NCI-H2196 (cell line): ENCODE results near the gene CAMSAP3.

ENCODE experiments used
- DNase-seq: peaks from one replicate; lab custom pipeline; 2025; ENCODE audit not compliant: unreplicated experiment; lab: John Stamatoyannopoulos, UW

CAMSAP3 gene

DNA sequence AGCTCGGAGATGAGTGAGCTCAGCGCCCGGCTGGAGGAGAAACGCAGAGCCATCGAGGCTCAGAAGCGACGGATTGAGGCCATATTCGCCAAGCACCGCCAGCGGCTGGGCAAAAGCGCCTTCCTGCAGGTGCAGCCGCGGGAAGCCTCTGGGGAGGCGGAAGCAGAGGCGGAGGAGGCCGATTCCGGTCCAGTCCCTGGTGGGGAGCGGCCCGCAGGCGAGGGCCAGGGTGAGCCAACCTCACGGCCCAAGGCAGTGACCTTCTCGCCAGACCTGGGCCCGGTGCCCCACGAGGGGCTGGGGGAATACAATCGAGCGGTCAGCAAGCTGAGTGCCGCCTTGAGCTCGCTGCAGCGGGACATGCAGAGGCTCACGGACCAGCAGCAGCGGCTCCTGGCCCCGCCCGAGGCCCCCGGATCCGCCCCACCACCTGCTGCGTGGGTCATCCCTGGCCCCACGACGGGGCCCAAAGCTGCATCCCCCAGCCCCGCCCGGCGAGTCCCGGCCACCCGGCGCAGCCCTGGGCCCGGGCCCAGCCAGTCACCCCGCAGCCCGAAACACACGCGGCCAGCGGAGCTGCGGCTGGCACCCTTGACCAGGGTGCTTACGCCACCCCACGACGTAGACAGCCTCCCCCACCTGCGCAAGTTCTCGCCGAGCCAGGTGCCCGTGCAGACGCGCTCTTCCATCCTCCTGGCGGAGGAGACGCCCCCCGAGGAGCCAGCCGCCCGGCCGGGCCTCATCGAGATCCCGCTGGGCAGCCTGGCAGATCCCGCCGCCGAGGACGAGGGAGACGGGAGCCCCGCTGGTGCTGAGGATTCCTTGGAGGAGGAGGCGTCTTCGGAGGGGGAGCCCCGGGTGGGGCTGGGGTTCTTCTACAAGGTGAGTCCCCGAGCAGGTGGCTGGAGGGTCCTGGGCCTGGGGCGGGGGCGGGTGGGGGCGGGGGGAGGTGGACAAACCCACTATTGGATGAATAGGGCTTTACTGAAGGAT, 16.9 kb downstream of the CAMSAP3 start:
- DNase-seq = no peak

GRCh38 chr19:7614859-7615741, 19.4 kb downstream of the CAMSAP3 start:
- no peak for DNase-seq

DNA sequence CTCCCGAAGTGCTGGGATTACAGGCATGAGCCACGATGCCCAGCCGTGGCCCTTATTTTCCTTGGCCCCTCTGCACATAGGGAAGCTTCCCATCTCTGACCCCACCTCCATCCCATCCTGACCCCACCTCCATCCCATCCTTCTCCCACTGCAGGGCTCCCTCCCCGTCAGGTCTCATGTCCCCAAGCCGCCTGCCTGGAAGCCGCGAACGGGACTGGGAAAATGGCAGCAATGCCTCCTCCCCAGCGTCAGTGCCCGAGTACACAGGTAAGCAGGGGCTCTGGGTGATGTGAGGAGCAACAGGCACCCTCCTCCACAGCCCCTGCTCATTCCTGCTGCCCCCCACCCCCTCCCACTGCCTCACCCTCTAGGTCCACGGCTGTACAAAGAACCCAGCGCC, 21.5 kb downstream of the CAMSAP3 start:
- no peak for DNase-seq

GRCh38 chr19:7617735-7618134, 22.1 kb downstream of the CAMSAP3 start:
- no peak for DNase-seq

- DNase-seq = peak; percentile 77
Measured at GRCh38 chr19:7618348-7618747, 22.7 kb downstream of the CAMSAP3 start.

- DNase-seq = peak; percentile 89
Measured at GRCh38 chr19:7618771-7619510, 23.3 kb downstream of the CAMSAP3 start.

- DNase-seq = no peak
Measured at GRCh38 chr19:7619671-7620441, 24.2 kb downstream of the CAMSAP3 start.

DNA sequence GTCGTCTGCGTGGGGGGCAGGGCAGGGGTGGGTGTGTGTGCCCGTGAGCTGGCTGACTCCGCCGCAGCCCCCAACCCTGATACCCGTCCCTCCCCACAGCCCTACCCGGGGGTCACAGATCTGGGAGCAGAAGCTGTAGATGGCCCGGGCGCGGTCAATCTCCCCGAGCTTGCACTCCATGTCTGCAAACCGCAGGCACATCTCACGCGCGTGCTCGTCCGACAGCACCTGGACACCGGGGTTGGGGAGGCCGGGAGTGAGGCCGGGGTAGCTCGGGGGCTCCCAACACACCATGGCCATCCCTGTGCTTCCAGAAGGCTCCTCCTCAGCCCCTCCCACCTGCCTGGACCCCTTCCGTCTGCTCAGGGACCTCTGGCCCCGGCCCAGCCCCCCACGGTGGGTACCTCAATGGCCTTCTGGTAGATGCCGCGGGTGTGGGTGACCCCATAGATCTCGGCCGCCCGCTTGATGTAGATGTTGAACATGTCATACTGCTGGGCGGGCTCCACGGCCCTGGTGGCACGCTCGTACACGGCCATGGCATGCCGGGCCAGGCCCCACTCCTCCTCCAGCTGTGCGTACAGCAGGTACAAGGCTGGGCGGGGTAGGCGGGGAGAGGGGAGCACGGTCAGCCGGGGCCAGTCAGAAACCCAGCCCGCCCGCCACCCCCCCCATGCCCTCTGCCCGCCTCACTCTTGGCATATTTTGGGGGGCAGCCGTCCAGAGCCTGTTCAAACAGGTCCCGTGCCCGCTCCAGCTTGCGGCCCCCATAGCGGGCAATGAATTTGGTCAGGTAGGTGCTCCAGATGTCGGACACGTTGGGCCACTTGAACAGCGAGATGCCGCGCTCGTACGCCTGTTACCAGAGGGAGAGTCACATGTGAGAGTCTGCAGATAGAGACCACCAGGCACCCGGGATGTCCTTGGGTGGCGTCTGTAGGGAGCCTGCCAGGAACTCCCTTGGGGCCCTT, 25.1 kb downstream of the CAMSAP3 start:
- no peak for DNase-seq

DNA sequence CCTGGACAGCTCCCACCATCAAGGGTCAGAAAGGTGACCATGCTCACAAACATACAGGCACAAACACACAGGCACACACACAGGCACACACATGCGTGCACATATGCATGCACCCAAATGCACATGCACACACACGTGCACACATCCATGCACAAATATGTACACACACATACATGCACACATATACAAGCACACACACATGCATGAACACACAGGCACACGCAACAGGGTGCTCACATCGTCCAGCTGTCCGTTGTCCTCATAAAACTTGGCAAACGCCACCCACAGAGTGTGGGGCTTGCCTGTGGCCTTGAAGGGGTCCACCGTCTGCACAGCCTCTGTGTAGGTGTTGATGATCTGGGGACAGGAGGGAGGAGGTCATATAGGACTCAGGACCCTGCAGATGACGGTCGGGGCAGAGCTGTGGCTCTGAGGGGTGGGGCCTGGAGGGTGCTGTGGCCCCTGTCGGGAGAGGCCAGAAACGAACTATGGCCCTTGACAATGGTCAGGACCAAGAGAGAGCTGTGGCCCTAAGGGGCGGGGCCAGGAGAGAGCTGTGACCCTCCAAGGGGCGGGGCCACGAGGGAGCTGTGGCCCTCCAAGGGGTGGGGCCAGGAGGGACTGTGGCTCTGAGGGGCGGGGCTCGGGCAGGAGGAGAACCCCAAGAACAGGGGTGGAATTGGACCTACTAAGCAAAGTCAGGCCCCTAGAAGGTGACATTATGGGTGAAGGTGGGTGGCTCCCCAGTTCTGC, 27.4 kb downstream of the CAMSAP3 start:
- no peak for DNase-seq

GRCh38 chr19:7623725-7624603, 28.3 kb downstream of the CAMSAP3 start:
- no peak for DNase-seq

GRCh38 chr19:7624810-7625209, 29.1 kb downstream of the CAMSAP3 start:
- DNase-seq = no peak

DNA sequence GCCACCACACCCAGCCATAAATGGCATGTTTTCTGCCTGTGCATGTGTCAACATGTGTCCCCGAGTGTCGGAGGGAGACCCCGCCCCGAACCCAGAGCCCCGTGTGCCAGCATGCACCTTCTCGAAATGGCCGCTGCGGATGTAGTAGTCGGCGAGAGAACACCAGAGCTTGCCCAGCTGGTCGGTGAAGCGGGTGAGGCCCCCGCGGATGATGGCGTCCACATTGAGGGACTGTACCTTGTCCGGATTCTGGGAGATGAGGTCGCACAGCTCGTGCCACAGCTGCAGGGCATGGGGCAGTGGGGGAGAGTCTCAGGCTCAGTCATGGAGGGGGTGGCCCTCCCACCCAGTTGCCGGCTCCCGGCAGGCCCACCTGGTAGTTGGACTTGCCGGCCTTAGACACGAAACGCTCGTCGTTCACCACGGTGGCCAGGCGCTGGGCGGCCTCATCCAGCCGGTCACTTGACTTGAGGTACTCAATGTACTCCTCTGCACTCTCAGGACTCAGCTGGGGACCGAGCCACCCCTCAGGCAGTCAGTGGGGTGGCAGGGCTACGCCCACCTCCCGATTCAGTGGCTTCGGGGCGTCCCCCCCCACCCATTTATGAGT, 30.2 kb downstream of the CAMSAP3 start:
- no peak for DNase-seq

DNA sequence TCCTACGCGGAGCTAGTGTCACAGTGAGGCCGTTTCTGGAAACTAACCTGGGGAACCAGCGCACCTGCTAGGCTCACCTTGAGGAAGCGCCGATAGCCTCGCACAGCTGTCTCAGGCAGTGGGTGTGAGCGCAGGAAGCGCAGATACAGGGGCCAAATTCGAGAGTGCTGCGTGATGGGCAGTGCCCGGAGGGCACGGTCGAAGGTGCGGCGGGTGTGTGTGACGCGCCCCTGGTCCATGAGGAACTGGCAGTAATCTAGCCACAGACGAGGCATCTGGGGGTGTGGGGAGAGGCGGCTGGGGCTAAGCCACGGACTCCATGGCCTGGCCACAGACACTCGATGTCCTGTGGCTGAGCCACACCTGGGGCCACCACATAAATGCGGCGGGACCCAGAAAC, 31.5 kb downstream of the CAMSAP3 start:
- no peak for DNase-seq

GRCh38 chr19:7628589-7629311, 33.1 kb downstream of the CAMSAP3 start:
- DNase-seq = no peak

- peak; percentile 95 for DNase-seq
Measured at GRCh38 chr19:7629347-7630054, 33.8 kb downstream of the CAMSAP3 start, which contains the start of the genes PET100 and XAB2. TSS of gene PET100 (plus strand) at chr19:7629793. CDS start at chr19:7629834, 41 bp downstream. TSS of gene XAB2 (minus strand) at chr19:7629545. CDS start at chr19:7629527, 18 bp downstream.

GRCh38 chr19:7631577-7631976, 35.9 kb downstream of the CAMSAP3 start:
- no peak for DNase-seq
